Panc1 (cell line): Measurements from ENCODE around the gene GPSM1. TPM values are rescaled to one million over a fixed set of nuclear protein-coding genes. Genes with fewer than 3 reads are reported as not detected.

Experiments
- ATAC-seq: fragments of 200-7000 bp; cut with Tn5 transposase; 2 replicates; pipeline ENCODE4 v1.9.1; 2020; ENCODE audit warnings: mild to moderate bottlenecking, moderate library complexity
- BruUV-seq: library from RNA; stranded (reverse); fragments of 400-500 nt; replicated peaks from 2 replicates; lab custom pipeline; 2021; lab: Mats Ljungman, UMichigan
- CTCF ChIA-PET: fragments of 300-600 bp; sonication (Branson Sonifier 250); formaldehyde crosslinking; loops from one replicate; lab custom pipeline; 2022; ENCODE audit warnings: antibody characterized with exemption; lab: Charles Lee
- POLR2A ChIA-PET: fragments of 300-600 bp; sonication (Branson Sonifier 250); formaldehyde crosslinking; loops from one replicate; lab custom pipeline; 2022; ENCODE audit warnings: antibody characterized with exemption; lab: Charles Lee
- DNase-seq: peaks from one replicate; pipeline ENCODE4 v3.0.0-alpha.2; 2010; ENCODE audit warnings: low read depth, low spot score
- H3K27ac ChIP-seq: 2 replicates; pipeline ENCODE4 v1.5.1; 2011; ENCODE audit warnings: mild to moderate bottlenecking, low read length, inconsistent platforms
- H3K27me3 ChIP-seq: fragments of 200-500 bp; sonication (Bioruptor generic); 2 replicates; pipeline ENCODE4 v1.6.0; 2014; ENCODE audit warnings: low read length, inconsistent platforms; ENCODE audit not compliant: control insufficient read depth, insufficient read depth
- H3K36me3 ChIP-seq: fragments of 200-500 bp; sonication (Bioruptor generic); 2 replicates; pipeline ENCODE4 v1.5.1; 2014; ENCODE audit warnings: inconsistent platforms, mild to moderate bottlenecking, low read length, moderate library complexity; ENCODE audit not compliant: control insufficient read depth, insufficient read depth
- H3K4me1 ChIP-seq: 2 replicates; pipeline ENCODE4 v1.5.1; 2011; ENCODE audit warnings: inconsistent platforms, mild to moderate bottlenecking, low read length, moderate library complexity; ENCODE audit not compliant: control insufficient read depth, insufficient read depth
- H3K4me3 ChIP-seq, 2 experiments: 2 replicates each; pipeline ENCODE4 v1.5.1; 2011 to 2012; ENCODE audit warnings: low read depth in 2 of 2, low read length in 2 of 2, mild to moderate bottlenecking in 2 of 2, inconsistent platforms in 1 of 2, moderate library complexity in 1 of 2
- H3K9me3 ChIP-seq: fragments of 200-500 bp; sonication (Bioruptor generic); 2 replicates; pipeline ENCODE4 v1.5.1; 2014; ENCODE audit warnings: low read depth, mild to moderate bottlenecking, inconsistent platforms, low read length, moderate library complexity; ENCODE audit not compliant: control insufficient read depth, insufficient read depth
- CTCF ChIP-seq: fragments of 450-650 bp; IDR thresholded peaks from 2 replicates; pipeline ENCODE4 v1.5.1; 2017; ENCODE audit warnings: mild to moderate bottlenecking
- POLR2AphosphoS5 ChIP-seq: IDR thresholded peaks from 2 replicates; pipeline ENCODE4 v1.6.1; 2012; ENCODE audit warnings: mild to moderate bottlenecking, low read depth, low read length, moderate library complexity
- SIN3A ChIP-seq: IDR thresholded peaks from 2 replicates; pipeline ENCODE4 v1.6.1; 2012; ENCODE audit warnings: low read depth, mild to moderate bottlenecking, low read length, moderate library complexity, borderline replicate concordance; ENCODE audit not compliant: insufficient read depth
- TCF7L2 ChIP-seq: IDR thresholded peaks from 2 replicates; pipeline ENCODE4 v1.6.1; 2011; ENCODE audit warnings: mild to moderate bottlenecking, low read depth, low read length, inconsistent platforms
- in situ Hi-C: cut with HindIII; loops from 2 replicates; pipeline ENCODE4 v1.10.0; 2016; ENCODE audit warnings: low sequenced_read_pairs, low pct_unique_long_range_greater_than_20kb
- intact Hi-C: fragments of 100-400 bp; cut with micrococcal nuclease; formaldehyde crosslinking; loops from one replicate; pipeline ENCODE4 v1.10.0; 2022; ENCODE audit not compliant: unreplicated experiment
- total RNA-seq: library from RNA; stranded (reverse); gene quantifications from one replicate; pipeline ENCODE4 v1.2.1, GENCODE V29; 2021; ENCODE audit not compliant: unreplicated experiment
- TF ChIP-seq, protein P1 (sequence below), 2 experiments: IDR thresholded peaks; 2 replicates each; pipeline ENCODE4 v1.6.1; 2011 to 2012; ENCODE audit warnings: low read depth in 2 of 2, control low read depth in 1 of 2, low read length in 1 of 2, mild to moderate bottlenecking in 1 of 2, moderate library complexity in 1 of 2; ENCODE audit not compliant: insufficient read depth in 1 of 2

The GPSM1 gene
- total RNA-seq, 1 experiment from 2014 or later = 14.2 TPM

- no peak for DNase-seq
- H3K4me3 ChIP-seq = no peak overlapping the region
- H3K27me3 ChIP-seq = no peaks in the 10 kb centered on the region
- TF ChIP-seq TCF7L2 (no peak), SIN3A (no peak), CTCF (no peak), POLR2AphosphoS5 (no peak)
- TF ChIP-seq, protein P1, sequence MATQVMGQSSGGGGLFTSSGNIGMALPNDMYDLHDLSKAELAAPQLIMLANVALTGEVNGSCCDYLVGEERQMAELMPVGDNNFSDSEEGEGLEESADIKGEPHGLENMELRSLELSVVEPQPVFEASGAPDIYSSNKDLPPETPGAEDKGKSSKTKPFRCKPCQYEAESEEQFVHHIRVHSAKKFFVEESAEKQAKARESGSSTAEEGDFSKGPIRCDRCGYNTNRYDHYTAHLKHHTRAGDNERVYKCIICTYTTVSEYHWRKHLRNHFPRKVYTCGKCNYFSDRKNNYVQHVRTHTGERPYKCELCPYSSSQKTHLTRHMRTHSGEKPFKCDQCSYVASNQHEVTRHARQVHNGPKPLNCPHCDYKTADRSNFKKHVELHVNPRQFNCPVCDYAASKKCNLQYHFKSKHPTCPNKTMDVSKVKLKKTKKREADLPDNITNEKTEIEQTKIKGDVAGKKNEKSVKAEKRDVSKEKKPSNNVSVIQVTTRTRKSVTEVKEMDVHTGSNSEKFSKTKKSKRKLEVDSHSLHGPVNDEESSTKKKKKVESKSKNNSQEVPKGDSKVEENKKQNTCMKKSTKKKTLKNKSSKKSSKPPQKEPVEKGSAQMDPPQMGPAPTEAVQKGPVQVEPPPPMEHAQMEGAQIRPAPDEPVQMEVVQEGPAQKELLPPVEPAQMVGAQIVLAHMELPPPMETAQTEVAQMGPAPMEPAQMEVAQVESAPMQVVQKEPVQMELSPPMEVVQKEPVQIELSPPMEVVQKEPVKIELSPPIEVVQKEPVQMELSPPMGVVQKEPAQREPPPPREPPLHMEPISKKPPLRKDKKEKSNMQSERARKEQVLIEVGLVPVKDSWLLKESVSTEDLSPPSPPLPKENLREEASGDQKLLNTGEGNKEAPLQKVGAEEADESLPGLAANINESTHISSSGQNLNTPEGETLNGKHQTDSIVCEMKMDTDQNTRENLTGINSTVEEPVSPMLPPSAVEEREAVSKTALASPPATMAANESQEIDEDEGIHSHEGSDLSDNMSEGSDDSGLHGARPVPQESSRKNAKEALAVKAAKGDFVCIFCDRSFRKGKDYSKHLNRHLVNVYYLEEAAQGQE (IDR thresholded peaks at IDR 0.05; ENCODE audit: insufficient read depth in 1 of 2, low read depth in 2 of 2, low read length in 1 of 2) = no peak
- intact Hi-C loops = no loop called here
- peaks cover 2% of the 10 kb centered on the region for H3K36me3 ChIP-seq
- no TSS peak for BruUV-seq
- in situ Hi-C loops = no loop called here
- H3K27ac ChIP-seq = no peak overlapping the region
- H3K9me3 ChIP-seq = no peaks in the 10 kb centered on the region
- ChIA-PET POLR2A (no interaction called here), CTCF (no interaction called here)
- no peak for ATAC-seq
- H3K4me1 ChIP-seq = peaks cover 8% of the 10 kb centered on the region; the same call in 1 of the 2 replicates
Measured at GRCh38 chr9:136403538-136403914, 76.2 kb downstream of the GPSM1 start.

DNA sequence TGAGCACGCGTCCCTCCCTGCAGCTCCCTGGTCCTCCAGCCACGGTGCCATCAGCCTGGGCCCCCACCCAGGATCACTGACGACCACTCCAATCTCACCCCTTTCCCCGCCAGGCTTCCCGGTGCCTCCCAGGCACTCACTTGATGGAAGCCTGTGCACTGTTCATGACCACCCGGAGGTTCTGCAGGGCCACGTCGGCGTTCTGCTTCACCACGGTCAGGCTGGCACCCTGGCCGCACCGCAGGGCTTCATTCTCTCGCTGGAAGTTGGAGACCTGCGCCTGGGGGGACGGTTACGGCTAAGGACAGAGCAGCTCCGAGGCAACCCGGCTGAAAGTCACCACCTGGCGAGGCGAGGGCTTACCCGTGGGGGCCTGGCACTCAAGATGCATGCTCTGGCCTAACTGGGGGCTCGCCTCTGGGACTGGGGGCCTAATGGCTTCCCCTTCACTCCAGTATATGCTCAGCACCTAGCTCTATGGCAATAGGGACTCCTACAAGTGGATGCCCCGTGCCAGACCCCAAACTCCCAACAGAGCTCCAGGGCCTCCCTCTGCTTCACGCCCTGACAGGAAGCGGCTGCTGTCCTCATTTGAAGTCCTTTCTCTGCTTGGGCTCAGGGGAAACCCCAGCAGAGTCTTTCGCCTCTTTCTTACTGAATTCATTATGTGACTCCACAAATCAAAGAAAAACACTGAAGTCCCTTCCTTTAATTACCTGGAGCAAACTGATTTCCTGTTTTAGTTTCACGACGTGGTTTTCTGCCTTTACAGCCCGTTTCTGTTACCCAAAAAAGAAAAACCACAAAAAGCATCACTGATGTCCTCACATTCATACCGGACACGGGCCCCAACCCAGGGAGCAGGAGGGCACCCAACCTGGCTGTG is 76.8 kb downstream of the GPSM1 start:
- ChIA-PET CTCF (no interaction called here), POLR2A (no interaction called here)
- Histone ChIP-seq H3K4me1 (peaks cover 4% of the 10 kb centered on the region; the same call in 1 of the 2 replicates), H3K9me3 (no peaks in the 10 kb centered on the region), H3K36me3 (peaks cover 2% of the 10 kb centered on the region), H3K4me3 (no peak overlapping the region), H3K27ac (no peak overlapping the region), H3K27me3 (no peaks in the 10 kb centered on the region)
- no peak for TF ChIP-seq SIN3A
- TF ChIP-seq TCF7L2 = no peak
- no peak for TF ChIP-seq POLR2AphosphoS5
- TF ChIP-seq CTCF = no peak
- TF ChIP-seq, protein P1 (IDR thresholded peaks at IDR 0.05; ENCODE audit: insufficient read depth in 1 of 2, low read depth in 2 of 2, low read length in 1 of 2) = no peak
- ATAC-seq (no peak), DNase-seq (no peak)
- BruUV-seq = no TSS peak
- intact Hi-C loops (no loop called here), in situ Hi-C loops (no loop called here)
